ENCODE results near the gene SBSN. TPM values are rescaled to one million over a fixed set of nuclear protein-coding genes. Genes with fewer than 3 reads are reported as not detected.

SBSN gene
- total and polyA plus RNA-seq, 12 donors = 0.20 TPM; not detected in 11

GRCh38 chr19:35559781-35560180 is 31.7 kb upstream of the SBSN start:
- Histone ChIP-seq H3K36me3 (no peaks in the 10 kb centered on the region), H3K4me3 (no peak overlapping the region), H3K27me3 (peaks cover 6 to 75% (median 70%) of the 10 kb centered on the region in 7 donors), H3K4me1 (peaks cover 2 to 9% (median 7%) of the 10 kb centered on the region in 9 donors), H3K27ac (no peak overlapping the region), H3K9me3 (no peaks in the 10 kb centered on the region)
- 87 to 89% methylated on average over 23 of the region's 23 CpGs for WGBS, 2 donors
- ATAC-seq (no peak), DNase-seq (no peak)
- no peak for TF ChIP-seq CTCF (IDR thresholded peaks at IDR 0.05)
- intact Hi-C loops (cut with DNase I) = loop anchor here in 1 of 10 donors (10.0 kb wide), 1 partner anchor 155 kb away; the partner anchor contains the start of gene KMT2B

GRCh38 chr19:35559281-35559659 is 31.2 kb upstream of the SBSN start:
- Histone ChIP-seq H3K27me3 (peaks cover 6 to 71% (median 69%) of the 10 kb centered on the region in 7 donors), H3K27ac (no peak overlapping the region), H3K4me3 (no peak overlapping the region), H3K4me1 (peaks cover 2 to 9% (median 7%) of the 10 kb centered on the region in 9 donors), H3K9me3 (no peaks in the 10 kb centered on the region), H3K36me3 (no peaks in the 10 kb centered on the region)
- WGBS, 2 donors = 70 to 75% methylated on average over 11 of the region's 11 CpGs
- TF ChIP-seq CTCF (IDR thresholded peaks at IDR 0.05) = no peak
- ATAC-seq = no peak
- intact Hi-C loops (cut with DNase I) = loop anchor here in 1 of 10 donors (10.0 kb wide), 1 partner anchor 156 kb away; the partner anchor contains the start of gene KMT2B
- DNase-seq = no peak

GRCh38 chr19:35558400-35559280 is 30.5 kb upstream of the SBSN start:
- peak overlapping the region in 8 of 10 donors; percentile 14 to 44 (median 38) for H3K4me3 ChIP-seq
- peaks cover 2 to 9% (median 7%) of the 10 kb centered on the region in 9 donors for H3K4me1 ChIP-seq
- no peak for DNase-seq
- H3K9me3 ChIP-seq = no peaks in the 10 kb centered on the region
- ATAC-seq = no peak
- peaks cover 6 to 68% (median 65%) of the 10 kb centered on the region in 7 donors for H3K27me3 ChIP-seq
- no peak overlapping the region for H3K27ac ChIP-seq
- TF ChIP-seq CTCF (IDR thresholded peaks at IDR 0.05) = no peak
- intact Hi-C loops (cut with DNase I) = loop anchor here in 1 of 10 donors (10.0 kb wide), 1 partner anchor 156 kb away; the partner anchor contains the start of gene KMT2B
- WGBS, 2 donors = 29 to 33% methylated on average over 52 to 53 of the region's 53 CpGs
- no peaks in the 10 kb centered on the region for H3K36me3 ChIP-seq

DNA sequence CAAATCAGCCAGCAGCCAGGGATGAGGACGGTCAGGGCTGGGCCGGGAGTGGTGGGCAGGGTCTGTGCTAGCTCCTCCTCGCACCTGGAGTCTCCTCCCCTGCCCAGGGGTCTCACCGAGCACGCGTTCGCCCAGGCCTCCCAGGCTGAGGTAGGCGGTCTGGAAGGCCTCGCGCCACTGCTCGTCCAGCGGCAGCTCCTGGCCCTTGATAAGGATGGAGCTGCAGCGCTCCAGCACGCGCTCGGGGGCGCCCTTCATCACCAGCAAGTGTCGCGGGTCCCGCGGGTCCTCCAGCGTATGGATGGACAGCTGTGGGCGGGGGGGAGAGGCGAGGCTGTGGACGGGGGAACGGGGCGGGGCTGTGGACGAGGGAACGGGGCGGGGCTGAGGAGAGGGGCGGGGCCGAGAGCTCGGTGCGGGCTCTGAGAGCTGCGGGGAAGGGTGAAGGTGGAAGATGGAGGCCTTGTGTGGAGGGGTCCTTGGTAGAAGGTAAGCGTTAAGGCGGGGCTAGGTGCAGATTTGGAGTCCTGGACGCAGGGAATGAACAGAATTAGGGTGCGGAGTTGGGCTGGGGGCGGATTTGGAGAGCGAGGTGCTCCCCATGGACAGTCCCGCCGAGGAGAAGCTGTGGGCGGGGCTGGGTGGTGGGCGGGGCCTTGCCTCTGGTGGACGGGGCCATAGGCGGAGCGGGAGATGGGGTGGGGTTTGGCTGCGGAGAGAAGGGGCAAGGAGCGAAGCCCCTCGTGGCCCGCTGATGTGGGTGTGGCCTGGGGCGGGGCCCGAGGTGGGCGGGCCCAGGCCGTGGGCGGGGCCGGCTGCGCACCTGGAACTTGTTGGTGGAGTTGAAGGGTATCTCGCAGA is 29.7 kb upstream of the SBSN start:
- Histone ChIP-seq H3K9me3 (no peaks in the 10 kb centered on the region), H3K4me1 (peaks cover 2 to 9% (median 7%) of the 10 kb centered on the region in 9 donors), H3K27ac (no peak overlapping the region), H3K27me3 (peaks cover 6 to 64% (median 57%) of the 10 kb centered on the region in 7 donors), H3K36me3 (no peaks in the 10 kb centered on the region), H3K4me3 (peak overlapping the region in 8 of 10 donors; percentile 14 to 44 (median 38))
- peak; percentile 53 to 75 (median 68) for ATAC-seq
- intact Hi-C loops (cut with DNase I) = loop anchor here in 1 of 10 donors (10.0 kb wide), 1 partner anchor 157 kb away; the partner anchor contains the start of gene KMT2B
- 2 to 5% methylated on average over 57 to 60 of the region's 60 CpGs for WGBS, 2 donors
- no peak for TF ChIP-seq CTCF (IDR thresholded peaks at IDR 0.05)
- DNase-seq = peak; percentile 35 to 60
